Activated B cell treated with CpG ODN at 0.5 μM for 24 hours (primary cell): ENCODE results near the gene IL22RA1. TPM values are rescaled to one million over a fixed set of nuclear protein-coding genes. Genes with fewer than 3 reads are reported as not detected.

ENCODE experiments used
- ATAC-seq: fragments of 200-7000 bp; cut with Tn5 transposase; one replicate; pipeline ENCODE4 v1.10.0; 2021; ENCODE audit warnings: low read depth, mild to moderate bottlenecking, moderate library complexity
- CTCF ChIA-PET: fragments of 350-600 bp; sonication (Branson Sonifier 250); formaldehyde crosslinking; loops from one replicate; lab custom pipeline; 2021; ENCODE audit warnings: antibody characterized with exemption; lab: Charles Lee
- POLR2A ChIA-PET: fragments of 350-600 bp; sonication (Branson Sonifier 250); formaldehyde crosslinking; loops from one replicate; lab custom pipeline; 2021; ENCODE audit warnings: antibody characterized with exemption; lab: Charles Lee
- DNase-seq: peaks from one replicate; pipeline ENCODE4 v3.0.0; 2022
- H3K27ac Mint-ChIP-seq: one replicate; pipeline ENCODE4 v1.8.0; 2020; ENCODE audit warnings: mixed read lengths
- H3K27me3 Mint-ChIP-seq: one replicate; pipeline ENCODE4 v1.8.0; 2021; ENCODE audit warnings: mixed read lengths
- H3K36me3 Mint-ChIP-seq: one replicate; pipeline ENCODE4 v1.8.0; 2021; ENCODE audit warnings: low read depth, mixed read lengths
- H3K4me1 Mint-ChIP-seq: one replicate; pipeline ENCODE4 v1.8.0; 2021; ENCODE audit warnings: mixed read lengths
- H3K4me3 Mint-ChIP-seq: one replicate; pipeline ENCODE4 v1.8.0; 2020; ENCODE audit warnings: mild to moderate bottlenecking, mixed read lengths
- H3K9me3 Mint-ChIP-seq: one replicate; pipeline ENCODE4 v1.8.0; 2020; ENCODE audit warnings: mixed read lengths
- intact Hi-C: fragments of 100-400 bp; cut with micrococcal nuclease; formaldehyde crosslinking; loops from one replicate; pipeline ENCODE4 v1.15.1; 2024
- total RNA-seq: library from RNA; stranded (reverse); gene quantifications from 2 replicates; pipeline ENCODE4 v1.2.3, GENCODE V29; 2022
- TF ChIP-seq, protein P1 (sequence below): fragments of 200-600 bp; IDR thresholded peaks from one replicate; pipeline ENCODE4 v1.8.0; 2022; ENCODE audit warnings: antibody characterized with exemption, mild to moderate bottlenecking

Gene IL22RA1, protein sequence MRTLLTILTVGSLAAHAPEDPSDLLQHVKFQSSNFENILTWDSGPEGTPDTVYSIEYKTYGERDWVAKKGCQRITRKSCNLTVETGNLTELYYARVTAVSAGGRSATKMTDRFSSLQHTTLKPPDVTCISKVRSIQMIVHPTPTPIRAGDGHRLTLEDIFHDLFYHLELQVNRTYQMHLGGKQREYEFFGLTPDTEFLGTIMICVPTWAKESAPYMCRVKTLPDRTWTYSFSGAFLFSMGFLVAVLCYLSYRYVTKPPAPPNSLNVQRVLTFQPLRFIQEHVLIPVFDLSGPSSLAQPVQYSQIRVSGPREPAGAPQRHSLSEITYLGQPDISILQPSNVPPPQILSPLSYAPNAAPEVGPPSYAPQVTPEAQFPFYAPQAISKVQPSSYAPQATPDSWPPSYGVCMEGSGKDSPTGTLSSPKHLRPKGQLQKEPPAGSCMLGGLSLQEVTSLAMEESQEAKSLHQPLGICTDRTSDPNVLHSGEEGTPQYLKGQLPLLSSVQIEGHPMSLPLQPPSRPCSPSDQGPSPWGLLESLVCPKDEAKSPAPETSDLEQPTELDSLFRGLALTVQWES
- total RNA-seq, result 0.09 TPM in 1 of 2 replicates, not detected in the other

DNA sequence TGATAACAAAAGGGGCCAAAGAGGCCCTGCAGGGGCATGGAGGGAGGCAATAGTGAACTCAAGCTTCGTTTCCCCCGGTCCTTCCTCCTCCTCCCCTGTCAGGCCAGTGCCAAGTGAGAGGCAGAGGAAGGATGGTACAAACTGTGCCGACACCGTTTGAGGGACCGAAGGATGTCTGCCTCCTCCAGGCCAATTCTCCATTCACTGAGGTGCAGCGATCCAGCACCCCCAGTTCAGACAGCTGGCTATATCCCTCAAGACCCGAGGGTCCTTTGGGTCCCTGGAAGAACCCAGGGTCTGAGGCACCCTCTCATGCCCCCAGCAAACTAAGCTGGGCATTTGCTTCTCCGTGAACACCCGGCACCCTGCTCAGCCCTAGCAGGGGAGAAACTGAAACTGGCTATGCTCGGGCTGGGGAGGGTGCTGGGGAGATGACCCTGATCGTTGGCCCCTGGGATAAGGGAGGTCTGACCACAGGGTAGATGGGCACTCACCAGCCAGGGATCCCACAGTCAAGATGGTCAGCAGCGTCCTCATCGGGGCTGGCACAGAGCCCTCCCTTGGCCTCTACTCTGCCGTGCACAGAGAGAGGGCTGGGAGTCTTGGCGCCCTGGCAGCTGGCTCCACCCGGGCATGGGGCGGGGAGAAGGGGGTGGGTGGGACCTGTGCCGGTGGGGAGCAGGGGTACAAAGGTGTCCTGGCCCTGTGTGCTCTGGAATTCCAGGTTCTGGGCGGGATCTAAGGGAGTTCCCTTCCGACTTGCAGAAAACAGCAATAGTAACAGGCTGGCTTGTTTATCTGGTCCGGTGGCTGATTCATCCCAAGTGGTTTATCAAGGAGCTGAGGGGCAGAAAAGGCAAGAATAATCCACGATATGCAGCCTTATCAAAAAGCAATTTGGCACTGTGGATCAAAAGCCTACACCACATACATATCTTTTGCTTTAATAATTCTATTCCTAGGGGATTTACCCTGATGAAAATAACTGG, at the start of gene IL22RA1:
Gene IL22RA1, minus strand, starts transcription at position 595 of the 989 bp plus-strand sequence. Its CDS starts 58 bp downstream, at position 537.
- intact Hi-C loops, result no loop called here
- ChIA-PET CTCF (interaction anchor here (1.2 to 1.3 kb wide), 2 partner anchors 13 to 59 kb away, joined by 3 read pairs; no protein-coding TSS in a partner anchor), POLR2A (no interaction called here)
- no peak for ATAC-seq
- Mint-ChIP-seq H3K36me3 (no peaks in the 10 kb centered on the region), H3K27ac (no peak within 1 kb of the TSS), H3K27me3 (peaks cover 13% of the 10 kb centered on the region), H3K4me1 (peaks cover 3% of the 10 kb centered on the region), H3K9me3 (no peaks in the 10 kb centered on the region), H3K4me3 (no peak within 1 kb of the TSS)
- DNase-seq, result no peak
- TF ChIP-seq, protein P1, sequence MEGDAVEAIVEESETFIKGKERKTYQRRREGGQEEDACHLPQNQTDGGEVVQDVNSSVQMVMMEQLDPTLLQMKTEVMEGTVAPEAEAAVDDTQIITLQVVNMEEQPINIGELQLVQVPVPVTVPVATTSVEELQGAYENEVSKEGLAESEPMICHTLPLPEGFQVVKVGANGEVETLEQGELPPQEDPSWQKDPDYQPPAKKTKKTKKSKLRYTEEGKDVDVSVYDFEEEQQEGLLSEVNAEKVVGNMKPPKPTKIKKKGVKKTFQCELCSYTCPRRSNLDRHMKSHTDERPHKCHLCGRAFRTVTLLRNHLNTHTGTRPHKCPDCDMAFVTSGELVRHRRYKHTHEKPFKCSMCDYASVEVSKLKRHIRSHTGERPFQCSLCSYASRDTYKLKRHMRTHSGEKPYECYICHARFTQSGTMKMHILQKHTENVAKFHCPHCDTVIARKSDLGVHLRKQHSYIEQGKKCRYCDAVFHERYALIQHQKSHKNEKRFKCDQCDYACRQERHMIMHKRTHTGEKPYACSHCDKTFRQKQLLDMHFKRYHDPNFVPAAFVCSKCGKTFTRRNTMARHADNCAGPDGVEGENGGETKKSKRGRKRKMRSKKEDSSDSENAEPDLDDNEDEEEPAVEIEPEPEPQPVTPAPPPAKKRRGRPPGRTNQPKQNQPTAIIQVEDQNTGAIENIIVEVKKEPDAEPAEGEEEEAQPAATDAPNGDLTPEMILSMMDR, result no peak

DNA sequence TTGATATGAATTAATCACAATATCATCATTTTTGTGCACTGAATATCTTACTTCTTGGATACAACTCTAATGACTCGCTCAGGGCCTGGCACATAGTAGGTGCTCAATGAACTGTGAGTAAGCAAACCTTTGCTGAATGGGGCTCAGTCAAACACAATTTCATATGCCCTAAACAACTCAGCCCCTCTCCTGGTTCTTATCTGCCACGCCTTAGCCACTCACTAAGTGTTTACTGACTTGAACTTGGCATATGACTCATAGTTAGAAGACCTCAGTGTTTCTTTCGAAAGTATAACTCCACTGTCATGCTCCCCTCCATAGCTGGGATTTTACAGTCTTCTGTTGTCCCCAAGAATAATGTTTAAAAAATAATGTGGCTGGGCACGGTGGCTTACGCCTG, 48.9 kb upstream of the IL22RA1 start:
- TF ChIP-seq, protein P1, result no peak
- H3K4me3 Mint-ChIP-seq, result peak overlapping the region; percentile 79
- intact Hi-C loops, result loop anchor here (1.0 to 10.0 kb wide), 9 partner anchors 7 to 1045 kb away; partner anchors contain the start of genes CLIC4, RCAN3, SRRM1 and SRSF10
- ChIA-PET POLR2A (interaction anchor here (0.7 to 8.7 kb wide), 11 partner anchors 7 to 553 kb away, joined by 3 to 96 read pairs (median 14); partner anchors contain the start of genes CLIC4, NIPAL3 and SRRM1), CTCF (interaction anchor here (1.2 to 7.2 kb wide), 3 partner anchors 42 to 224 kb away, joined by 3 to 57 read pairs (median 27); partner anchors contain the start of gene NIPAL3)
- DNase-seq, result no peak
- H3K36me3 Mint-ChIP-seq, result no peaks in the 10 kb centered on the region
- peak overlapping the region; percentile 98 for H3K27ac Mint-ChIP-seq
- ATAC-seq, result peak; percentile 27
- no peaks in the 10 kb centered on the region for H3K9me3 Mint-ChIP-seq
- H3K27me3 Mint-ChIP-seq, result no peaks in the 10 kb centered on the region
- peaks cover 77% of the 10 kb centered on the region for H3K4me1 Mint-ChIP-seq

DNA sequence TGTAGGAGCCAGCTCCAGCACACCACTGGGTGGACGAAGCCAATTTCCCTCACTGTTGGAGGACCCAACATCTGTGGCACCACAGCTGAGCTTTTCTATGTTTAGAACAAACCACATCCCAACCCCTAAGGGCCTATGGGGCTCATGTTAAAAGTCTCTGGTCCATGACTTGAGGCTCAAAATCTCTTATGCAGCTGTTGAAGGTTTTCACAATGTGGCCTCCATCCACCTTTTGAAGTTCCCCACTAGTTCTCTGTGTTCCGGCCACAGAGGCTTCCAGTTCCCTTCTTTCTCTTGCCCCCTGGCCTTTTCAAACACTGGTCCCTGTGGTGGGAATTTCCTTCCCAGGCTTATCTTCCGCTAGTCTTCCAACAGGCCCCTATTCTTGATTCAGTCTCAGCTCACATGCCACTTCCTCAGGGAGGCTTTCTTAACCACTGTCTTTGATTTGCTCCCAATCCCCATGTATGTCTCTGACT, 48.1 kb upstream of the IL22RA1 start:
- H3K36me3 Mint-ChIP-seq, result peaks cover 2% of the 10 kb centered on the region
- H3K27ac Mint-ChIP-seq, result peak overlapping the region; percentile 98
- POLR2A ChIA-PET, result interaction anchor here (0.6 to 8.7 kb wide), 21 partner anchors 8 to 831 kb away, joined by 3 to 96 read pairs (median 6); partner anchors contain the start of genes CLIC4, CNR2, HMGCL and NIPAL3
- no peaks in the 10 kb centered on the region for H3K9me3 Mint-ChIP-seq
- ATAC-seq (peak; percentile 46), DNase-seq (peak; percentile 50)
- CTCF ChIA-PET, result interaction anchor here (1.4 to 7.2 kb wide), 6 partner anchors 8 to 201 kb away, joined by 5 to 57 read pairs (median 22); no protein-coding TSS in a partner anchor
- H3K4me1 Mint-ChIP-seq, result peaks cover 83% of the 10 kb centered on the region
- H3K4me3 Mint-ChIP-seq, result peak overlapping the region; percentile 79
- no peaks in the 10 kb centered on the region for H3K27me3 Mint-ChIP-seq
- TF ChIP-seq, protein P1, result no peak
- intact Hi-C loops, result loop anchor here (1.0 to 10.0 kb wide), 10 partner anchors 8 to 1046 kb away; partner anchors contain the start of genes CLIC4, NIPAL3, RCAN3 and SRRM1

DNA sequence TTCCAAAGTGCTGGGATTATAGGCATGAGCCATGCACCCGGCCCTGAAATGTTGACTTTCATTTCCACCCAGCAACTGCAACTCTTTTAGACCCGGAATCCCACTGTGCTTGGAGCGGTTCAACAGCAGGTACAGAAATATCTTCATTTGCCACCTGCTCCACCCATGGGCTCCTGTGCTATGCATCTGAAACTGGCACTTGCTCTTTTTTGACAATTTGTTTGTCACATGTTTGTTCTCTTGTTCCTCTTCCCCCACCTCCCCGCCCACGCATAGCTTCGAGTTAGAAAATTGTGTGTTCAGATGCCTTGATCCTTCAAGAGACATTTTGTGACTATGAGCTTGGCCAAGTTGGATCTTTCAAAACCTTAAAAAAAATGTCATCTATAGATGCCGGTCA, 46.6 kb upstream of the IL22RA1 start:
- Mint-ChIP-seq H3K27ac (peak overlapping the region; percentile 98), H3K9me3 (no peaks in the 10 kb centered on the region), H3K36me3 (peaks cover 5% of the 10 kb centered on the region), H3K27me3 (no peaks in the 10 kb centered on the region), H3K4me3 (peak overlapping the region; percentile 79), H3K4me1 (peaks cover 84% of the 10 kb centered on the region)
- peak; percentile 50 for DNase-seq
- TF ChIP-seq, protein P1, result no peak
- intact Hi-C loops, result loop anchor here (2.0 to 5.0 kb wide), 2 partner anchors 133 to 843 kb away; no protein-coding TSS in a partner anchor
- ChIA-PET POLR2A (interaction anchor here (0.5 to 8.7 kb wide), 26 partner anchors 10 to 1043 kb away, joined by 3 to 96 read pairs (median 6); partner anchors contain the start of genes CLIC4, CNR2, HNRNPR and RCAN3), CTCF (interaction anchor here (0.9 to 7.2 kb wide), 7 partner anchors 10 to 453 kb away, joined by 3 to 57 read pairs (median 17); no protein-coding TSS in a partner anchor)
- peak; percentile 18 for ATAC-seq
